ENCODE results near the gene POLR3B. TPM values are rescaled to one million over a fixed set of nuclear protein-coding genes. Genes with fewer than 3 reads are reported as not detected.

Gene POLR3B
- total RNA-seq, 1 experiment from 2014 or later: 14.8 TPM

GRCh38 chr12:106315523-106315922 is 42.0 kb upstream of the POLR3B start:
- intact Hi-C loops (cut with micrococcal nuclease; ENCODE audit: unreplicated experiment): no loop called here
- peaks cover 3% of the 10 kb centered on the region for H3K27me3 ChIP-seq (replicated peaks; ENCODE audit: insufficient read depth, low read depth, low read length, poor library complexity)
- no peaks in the 10 kb centered on the region for H3K9me3 ChIP-seq (ENCODE audit: low read depth, low read length, poor library complexity, severe bottlenecking)
- H3K4me1 ChIP-seq (ENCODE audit: insufficient read depth, low read length, poor library complexity, severe bottlenecking): no peaks in the 10 kb centered on the region
- no peak for DNase-seq (ENCODE audit: low spot score)
- H3K27ac ChIP-seq (ENCODE audit: low read depth, low read length, poor library complexity, severe bottlenecking): no peak overlapping the region
- no peak for TF ChIP-seq EZH2 (IDR thresholded peaks at IDR 0.05; ENCODE audit: borderline replicate concordance, low read depth, low read length, poor library complexity, severe bottlenecking)
- TF ChIP-seq CTCF (conservative IDR thresholded peaks at IDR 0.05; ENCODE audit: low read depth, low read length): no peak
- no peaks in the 10 kb centered on the region for H3K36me3 ChIP-seq (ENCODE audit: insufficient read depth, low read length, poor library complexity, severe bottlenecking)
- no TSS peak for BruUV-seq (replicated peaks)
- H3K4me3 ChIP-seq (ENCODE audit: low read depth, low read length, poor library complexity, severe bottlenecking): no peak overlapping the region
- ChIA-PET CTCF (no interaction called here), POLR2A (ENCODE audit: low non-redundant PET) (no interaction called here)

GRCh38 chr12:106317406-106318082 is 40.0 kb upstream of the POLR3B start:
- no peaks in the 10 kb centered on the region for H3K36me3 ChIP-seq (ENCODE audit: insufficient read depth, low read length, poor library complexity, severe bottlenecking)
- H3K4me1 ChIP-seq (ENCODE audit: insufficient read depth, low read length, poor library complexity, severe bottlenecking): no peaks in the 10 kb centered on the region
- no peaks in the 10 kb centered on the region for H3K9me3 ChIP-seq (ENCODE audit: low read depth, low read length, poor library complexity, severe bottlenecking)
- H3K27me3 ChIP-seq (replicated peaks; ENCODE audit: insufficient read depth, low read depth, low read length, poor library complexity): no peaks in the 10 kb centered on the region
- ChIA-PET POLR2A (ENCODE audit: low non-redundant PET) (no interaction called here), CTCF (no interaction called here)
- H3K4me3 ChIP-seq (ENCODE audit: low read depth, low read length, poor library complexity, severe bottlenecking): no peak overlapping the region
- TF ChIP-seq EZH2 (IDR thresholded peaks at IDR 0.05; ENCODE audit: borderline replicate concordance, low read depth, low read length, poor library complexity, severe bottlenecking) (no peak), CTCF (conservative IDR thresholded peaks at IDR 0.05; ENCODE audit: low read depth, low read length) (no peak)
- BruUV-seq (replicated peaks): no TSS peak
- no peak overlapping the region for H3K27ac ChIP-seq (ENCODE audit: low read depth, low read length, poor library complexity, severe bottlenecking)
- no peak for DNase-seq (ENCODE audit: low spot score)
- intact Hi-C loops (cut with micrococcal nuclease; ENCODE audit: unreplicated experiment): no loop called here

GRCh38 chr12:106321139-106321850 is 36.3 kb upstream of the POLR3B start:
- BruUV-seq (replicated peaks): no TSS peak
- no peak for TF ChIP-seq EZH2 (IDR thresholded peaks at IDR 0.05; ENCODE audit: borderline replicate concordance, low read depth, low read length, poor library complexity, severe bottlenecking)
- TF ChIP-seq CTCF (conservative IDR thresholded peaks at IDR 0.05; ENCODE audit: low read depth, low read length): no peak
- Histone ChIP-seq H3K4me3 (ENCODE audit: low read depth, low read length, poor library complexity, severe bottlenecking) (no peak overlapping the region), H3K27me3 (replicated peaks; ENCODE audit: insufficient read depth, low read depth, low read length, poor library complexity) (no peaks in the 10 kb centered on the region), H3K4me1 (ENCODE audit: insufficient read depth, low read length, poor library complexity, severe bottlenecking) (no peaks in the 10 kb centered on the region), H3K27ac (ENCODE audit: low read depth, low read length, poor library complexity, severe bottlenecking) (no peak overlapping the region), H3K9me3 (ENCODE audit: low read depth, low read length, poor library complexity, severe bottlenecking) (no peaks in the 10 kb centered on the region), H3K36me3 (ENCODE audit: insufficient read depth, low read length, poor library complexity, severe bottlenecking) (no peaks in the 10 kb centered on the region)
- CTCF ChIA-PET: no interaction called here
- POLR2A ChIA-PET (ENCODE audit: low non-redundant PET): no interaction called here
- no peak for DNase-seq (ENCODE audit: low spot score)
- intact Hi-C loops (cut with micrococcal nuclease; ENCODE audit: unreplicated experiment): no loop called here
